A673 (cell line): Measurements from ENCODE around the gene SV2C.
"Not testable (repeated sequence)": the region's sequence is repeated elsewhere in the genome, so short reads cannot be mapped to it uniquely, and the experiment has no call there.

ENCODE experiments used
- CTCF ChIP-seq: fragments of 300-800, 200-600 bp; sonication (generic); conservative IDR thresholded peaks from 2 replicates; pipeline ENCODE4 v1.5.1; 2017; ENCODE audit warnings: low read depth, mild to moderate bottlenecking, antibody characterized with exemption, low read length, moderate library complexity, mixed read lengths
- EZH2 ChIP-seq: fragments of 200-600 bp; sonication (generic); IDR thresholded peaks from 2 replicates; pipeline ENCODE4 v1.6.1; 2017; ENCODE audit warnings: borderline replicate concordance, low read depth, mild to moderate bottlenecking, mixed read lengths, antibody characterized with exemption, low read length; ENCODE audit not compliant: poor library complexity, severe bottlenecking

DNA sequence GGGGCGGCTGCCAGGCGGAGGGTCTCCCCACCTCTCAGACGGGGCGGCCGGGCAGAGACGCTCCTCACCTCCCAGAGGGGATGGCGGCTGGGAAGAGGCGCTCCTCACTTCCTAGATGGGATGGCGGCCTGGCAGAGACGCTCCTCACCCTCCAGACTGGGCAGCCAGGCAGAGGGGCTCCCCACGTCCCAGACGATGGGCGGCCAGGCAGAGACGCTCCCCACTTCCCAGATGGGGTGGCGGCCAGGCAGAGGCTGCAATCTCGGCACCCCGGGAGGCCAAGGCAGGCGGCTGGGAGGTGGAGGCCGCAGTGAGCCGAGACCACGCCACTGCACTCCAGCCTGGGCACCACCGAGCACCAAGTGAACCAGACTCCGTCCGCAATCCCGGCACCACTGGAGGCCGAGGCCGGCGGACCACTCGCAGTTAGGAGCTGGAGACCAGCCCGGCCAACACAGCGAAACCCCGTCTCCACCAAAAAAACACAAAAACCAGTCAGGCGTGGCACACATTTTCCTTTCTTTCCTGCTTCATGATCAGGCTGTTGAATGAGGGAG is 253.1 kb downstream of the SV2C start:
- TF ChIP-seq CTCF, EZH2: not testable (repeated sequence)
